NK-92 treated with Interleukin-12 subunit alpha and Interleukin-12 subunit beta, amount 100 ng/mL, for 24 hours (cell line): ENCODE data around the gene KRT25.

Experiments used
- DNase-seq: peaks from one replicate; lab custom pipeline; 2025; lab: John Stamatoyannopoulos, UW

The KRT25 gene, protein sequence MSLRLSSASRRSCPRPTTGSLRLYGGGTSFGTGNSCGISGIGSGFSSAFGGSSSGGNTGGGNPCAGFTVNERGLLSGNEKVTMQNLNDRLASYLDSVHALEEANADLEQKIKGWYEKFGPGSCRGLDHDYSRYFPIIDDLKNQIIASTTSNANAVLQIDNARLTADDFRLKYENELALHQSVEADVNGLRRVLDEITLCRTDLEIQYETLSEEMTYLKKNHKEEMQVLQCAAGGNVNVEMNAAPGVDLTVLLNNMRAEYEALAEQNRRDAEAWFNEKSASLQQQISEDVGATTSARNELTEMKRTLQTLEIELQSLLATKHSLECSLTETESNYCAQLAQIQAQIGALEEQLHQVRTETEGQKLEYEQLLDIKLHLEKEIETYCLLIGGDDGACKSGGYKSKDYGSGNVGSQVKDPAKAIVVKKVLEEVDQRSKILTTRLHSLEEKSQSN

DNA sequence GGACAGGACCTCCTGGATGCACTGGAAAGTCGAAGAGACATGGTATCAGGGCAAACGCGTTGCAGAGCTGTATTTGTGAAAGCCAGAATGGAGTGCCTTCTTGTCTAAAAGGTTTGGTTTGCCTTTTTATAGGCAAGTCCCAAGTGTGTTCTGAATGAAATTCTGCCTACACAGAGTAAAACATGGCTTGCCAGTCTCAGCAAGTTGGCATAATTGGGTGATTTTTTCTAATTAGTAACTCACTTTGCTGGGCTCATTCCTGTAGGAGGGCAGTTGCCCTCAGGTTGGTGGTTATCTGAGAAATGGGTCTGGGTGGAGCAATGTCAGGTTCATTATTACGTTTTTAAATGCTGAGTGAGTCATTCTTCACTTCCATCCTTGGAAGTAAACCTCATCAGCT, at the start of gene KRT25:
KRT25 (minus strand) TSS at position 101 of the 400 bp plus-strand sequence; CDS start at position 41, 60 bp downstream.
- no peak for DNase-seq

DNA sequence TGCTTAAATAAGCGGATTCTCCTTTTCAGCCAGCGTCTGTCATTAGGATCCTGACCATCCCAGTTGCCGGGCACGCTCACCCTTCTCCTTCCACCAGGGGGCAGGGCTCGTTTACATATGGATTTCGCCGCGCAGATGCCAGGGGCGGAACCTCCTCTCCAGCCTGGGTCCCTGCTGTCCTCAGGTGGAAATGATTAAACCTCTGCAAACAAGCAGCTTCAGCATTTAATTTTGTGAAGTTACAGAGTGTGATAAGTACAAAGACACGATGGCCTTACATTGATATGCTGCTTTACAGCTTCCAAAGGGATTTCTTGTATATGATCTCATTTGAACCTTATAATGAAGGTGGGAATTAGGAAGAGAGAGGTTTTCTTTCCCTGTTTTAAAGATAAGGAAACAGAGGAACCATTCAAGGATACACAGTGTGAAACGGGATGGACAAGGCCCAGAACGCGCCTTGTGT, 48.5 kb upstream of the KRT25 start:
- peak; percentile 32 for DNase-seq

DNA sequence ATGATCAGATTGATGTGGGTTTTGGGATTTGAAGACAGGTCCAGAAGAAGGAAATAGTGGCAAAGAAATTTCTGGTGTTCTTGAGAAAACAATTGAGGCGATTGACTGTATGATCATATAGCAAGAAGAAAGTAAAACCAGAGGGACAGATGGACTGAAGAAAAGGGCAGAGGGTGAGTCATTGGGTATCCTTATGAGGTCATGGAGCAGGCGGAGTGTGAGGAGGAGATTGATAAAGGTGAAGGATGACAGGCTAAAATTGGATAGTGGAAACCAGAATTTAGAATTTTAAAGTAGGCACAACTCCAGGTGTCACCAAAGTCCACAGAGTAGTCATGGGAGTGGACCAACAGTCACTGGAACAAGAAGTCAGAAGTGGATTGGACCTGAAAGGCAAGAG, 46.0 kb upstream of the KRT25 start:
- DNase-seq: no peak

DNA sequence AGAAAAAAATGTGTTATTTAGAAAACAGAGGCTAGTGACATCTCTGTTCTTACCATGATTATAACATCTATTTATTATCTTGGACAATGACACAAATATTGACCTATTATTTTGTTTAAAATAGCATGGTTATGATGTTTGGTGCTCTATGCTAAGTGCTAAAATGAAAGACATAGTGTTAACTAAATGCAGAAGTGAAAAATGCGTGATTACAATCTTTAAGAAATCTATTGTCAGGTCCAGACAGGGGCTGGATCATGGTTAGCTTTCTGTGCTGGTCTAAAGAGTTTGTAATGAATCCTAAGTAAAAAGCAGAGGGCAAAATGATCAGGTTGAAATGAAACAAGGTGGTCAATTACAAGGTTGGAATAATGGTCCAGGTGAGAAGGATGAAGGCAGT, 45.2 kb upstream of the KRT25 start:
- no peak for DNase-seq

DNA sequence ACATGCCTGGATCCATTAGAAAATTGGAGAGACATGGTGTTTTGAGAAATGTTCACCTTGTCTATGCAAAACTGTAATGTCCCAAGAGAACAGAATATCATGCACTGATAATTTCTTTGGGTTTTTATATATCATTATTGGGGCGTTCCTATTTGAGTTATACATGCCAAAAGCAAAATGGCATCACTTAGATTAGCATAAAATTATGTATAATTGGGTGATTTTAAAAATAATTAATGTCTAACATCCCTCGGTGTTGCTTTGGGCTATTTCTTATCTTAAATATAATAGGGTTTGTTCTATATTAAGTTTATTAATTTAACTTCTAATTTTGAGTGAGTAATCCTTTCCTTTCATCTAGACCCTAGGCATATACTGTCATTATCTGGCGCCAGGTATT, 44.7 kb upstream of the KRT25 start, which contains the start of gene KRT28:
KRT28 (minus strand) TSS at position 101 of the 400 bp plus-strand sequence; CDS start at position 35, 66 bp downstream.
- DNase-seq: no peak

DNA sequence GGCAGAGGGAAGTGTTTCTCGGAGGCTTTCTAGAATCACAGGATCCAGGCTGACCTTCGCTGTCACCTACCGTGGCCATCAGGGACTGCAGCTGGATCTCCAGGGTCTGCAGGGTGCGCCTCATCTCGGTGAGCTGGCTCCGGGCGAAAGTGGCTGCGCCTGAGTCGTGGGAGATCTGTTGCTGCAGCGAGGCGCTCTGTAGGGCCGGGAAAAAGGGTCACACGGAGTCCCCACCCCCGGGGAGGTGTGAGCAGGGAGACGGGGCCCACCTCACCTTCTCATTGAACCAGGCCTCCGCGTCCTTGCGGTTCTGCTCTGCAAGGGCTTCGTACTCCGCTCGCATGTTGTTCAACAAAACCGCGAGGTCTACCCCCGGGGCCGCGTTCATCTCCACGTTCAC, 41.7 kb upstream of the KRT25 start:
- DNase-seq: no peak

DNA sequence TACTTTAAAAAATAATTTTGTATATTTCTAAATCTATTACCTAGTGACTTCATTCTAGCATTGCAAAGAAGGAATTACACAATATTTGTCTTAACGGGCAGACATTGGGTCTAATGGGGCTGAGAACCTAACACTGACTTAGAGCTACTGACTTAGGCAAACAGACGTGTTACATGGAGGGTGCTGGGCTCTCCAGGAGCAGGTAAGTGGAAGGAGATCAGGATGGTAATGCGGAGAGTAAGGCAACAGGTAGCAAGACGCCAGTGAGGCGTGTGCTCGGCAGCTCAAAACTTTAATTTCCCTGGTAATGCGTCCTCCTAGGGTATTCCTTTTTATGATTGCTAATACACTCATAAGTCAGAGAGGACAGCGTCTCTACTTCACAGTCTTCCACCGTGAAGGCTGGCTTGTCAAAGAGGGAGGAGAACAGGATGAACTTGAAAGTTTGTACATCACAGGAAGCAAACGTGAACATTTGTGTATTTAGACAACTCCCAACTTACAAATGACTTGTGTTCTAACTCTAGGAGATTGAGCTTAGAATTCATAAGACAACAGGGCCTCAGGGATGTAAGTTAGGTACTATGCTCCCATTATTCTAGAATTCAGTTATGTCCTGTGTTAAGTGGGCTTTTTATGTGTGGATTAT, 40.0 kb upstream of the KRT25 start:
- no peak for DNase-seq

DNA sequence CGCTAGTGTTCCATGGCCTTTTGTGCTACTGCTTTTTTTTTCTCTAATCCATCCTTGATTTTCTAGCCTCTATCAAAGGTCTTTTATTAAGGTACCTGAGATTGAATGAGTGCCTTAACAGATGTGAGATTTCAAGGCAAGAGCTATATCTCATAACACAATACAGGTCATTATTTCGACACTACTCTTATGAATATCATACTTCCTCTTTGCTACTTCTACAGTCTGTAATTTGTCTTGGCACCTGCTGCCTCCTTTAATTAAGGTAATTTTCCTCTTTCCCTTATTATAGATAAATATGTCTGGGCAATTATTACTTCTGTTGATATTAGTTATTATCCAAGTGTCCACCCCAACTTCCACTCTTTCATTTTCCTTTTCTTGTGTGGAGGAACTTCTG, 39.3 kb upstream of the KRT25 start:
- no peak for DNase-seq

DNA sequence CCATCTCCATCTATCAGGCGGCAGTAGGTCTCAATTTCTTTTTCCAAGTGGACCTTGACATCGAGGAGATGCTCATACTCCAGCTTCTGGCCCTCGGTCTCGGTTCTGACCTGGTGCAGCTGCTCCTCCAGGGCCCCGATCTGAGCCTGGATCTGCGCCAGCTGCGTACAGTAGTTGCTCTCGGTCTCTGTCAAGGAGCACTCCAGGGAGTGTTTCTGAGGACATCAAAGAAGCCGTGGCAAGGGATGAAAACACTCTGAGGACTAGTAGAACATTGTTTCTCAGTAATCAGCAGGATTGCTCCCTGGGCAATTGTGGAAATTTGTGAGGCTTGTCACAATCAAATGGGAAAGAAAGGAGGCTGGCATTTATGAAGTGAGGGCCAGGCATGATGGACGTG, 38.7 kb upstream of the KRT25 start:
- no peak for DNase-seq

DNA sequence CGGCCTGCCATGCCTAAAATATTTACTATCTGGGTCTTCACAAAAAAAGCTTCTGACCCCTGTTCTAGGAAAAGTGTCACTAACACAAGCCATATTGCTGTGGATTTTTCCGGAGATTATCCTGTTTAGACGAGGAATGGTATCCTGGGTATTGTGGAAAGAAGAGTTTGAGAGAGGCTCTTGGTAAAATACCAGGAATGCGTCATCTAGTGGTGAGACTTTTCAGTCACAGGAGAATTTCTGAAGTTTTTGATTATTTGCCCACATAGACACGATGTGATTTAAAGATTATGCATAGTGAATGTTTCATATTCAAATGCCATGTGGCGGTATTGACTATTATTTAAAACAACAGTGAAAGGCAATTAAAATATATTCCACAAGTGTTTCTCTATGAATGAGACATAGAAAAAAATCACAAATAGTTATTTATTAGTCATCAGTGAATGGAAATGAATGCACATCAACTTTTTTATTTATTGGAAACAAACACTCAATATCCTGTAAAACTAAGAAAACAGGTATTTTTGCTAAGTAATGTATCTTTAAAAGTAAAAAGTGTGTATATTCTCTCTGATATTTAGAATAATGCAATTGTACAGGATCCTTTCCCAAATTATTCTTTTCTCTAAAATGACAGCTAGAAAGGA, 36.8 kb upstream of the KRT25 start:
- no peak for DNase-seq

DNA sequence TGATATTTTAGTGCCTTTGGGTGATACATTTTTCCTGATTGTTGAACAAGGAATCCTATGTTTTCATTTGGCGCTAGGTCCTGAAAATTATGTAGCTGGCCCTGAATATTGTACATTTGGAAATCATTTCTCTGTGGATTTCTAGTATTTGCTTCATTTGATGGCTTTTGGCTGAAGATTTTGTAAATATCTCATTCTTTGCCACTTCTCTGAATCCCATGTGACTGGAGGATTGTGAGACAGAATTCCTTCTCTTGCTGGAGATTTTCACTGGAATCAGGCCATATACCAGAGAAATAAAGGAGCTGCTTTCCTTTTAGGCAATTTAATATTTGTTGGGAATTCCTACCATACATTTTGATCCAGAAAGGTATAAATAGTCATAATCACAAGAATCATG, 36.0 kb upstream of the KRT25 start:
- no peak for DNase-seq

DNA sequence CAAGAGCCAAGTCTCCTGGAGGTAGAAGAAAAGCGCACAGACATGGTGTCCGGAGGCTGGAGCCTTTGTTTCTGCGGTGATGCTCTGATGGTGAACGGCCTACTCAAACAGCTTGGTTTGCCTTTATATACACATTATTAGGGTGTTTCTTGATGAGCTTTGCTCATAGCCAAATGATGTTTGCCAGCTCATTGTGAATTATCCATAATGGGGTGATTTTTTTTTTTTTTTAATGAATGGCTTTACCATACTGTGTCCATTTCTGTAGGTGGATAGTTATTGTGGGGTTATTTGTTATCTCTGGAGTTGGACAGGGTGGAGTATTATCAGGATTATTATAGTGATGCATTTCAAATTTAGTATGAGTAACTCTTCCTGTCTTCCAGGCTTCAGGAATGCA, 27.3 kb upstream of the KRT25 start, which contains the start of gene KRT27:
KRT27 (minus strand) TSS at position 101 of the 400 bp plus-strand sequence; CDS start at position 44, 57 bp downstream.
- no peak for DNase-seq

DNA sequence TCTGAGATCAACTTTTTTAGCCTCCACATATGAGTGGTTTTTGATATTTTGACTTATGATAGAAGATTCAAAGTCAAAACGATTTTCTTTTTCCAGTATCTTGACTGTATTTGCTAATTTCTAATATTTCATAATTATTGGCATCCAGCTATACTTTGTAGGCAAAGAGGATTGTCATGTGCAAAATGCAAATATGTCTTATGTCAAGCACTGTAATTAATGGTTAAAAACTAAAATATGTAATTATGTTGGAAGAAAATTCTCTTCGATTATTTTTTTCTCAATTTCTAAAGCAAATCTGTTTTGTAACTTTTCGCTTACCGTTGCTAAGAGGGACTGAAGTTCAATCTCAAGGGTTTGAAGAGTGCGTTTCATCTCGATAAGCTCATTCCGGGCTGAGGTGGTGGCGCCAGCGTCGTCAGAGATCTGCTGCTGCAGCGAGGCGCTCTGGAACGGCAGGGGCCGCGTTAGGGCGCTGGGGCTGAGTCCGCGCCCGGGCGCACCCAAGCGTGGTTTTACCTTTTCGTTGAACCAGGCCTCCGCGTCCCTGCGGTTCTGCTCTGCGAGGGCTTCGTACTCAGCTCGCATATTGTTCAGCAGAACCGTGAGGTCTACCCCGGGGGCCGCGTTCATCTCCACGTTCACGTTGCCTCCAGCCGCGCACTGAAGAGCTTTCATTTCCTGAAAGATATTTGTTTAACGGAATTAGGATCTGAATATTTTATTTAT, 24.2 kb upstream of the KRT25 start:
- DNase-seq: no peak

DNA sequence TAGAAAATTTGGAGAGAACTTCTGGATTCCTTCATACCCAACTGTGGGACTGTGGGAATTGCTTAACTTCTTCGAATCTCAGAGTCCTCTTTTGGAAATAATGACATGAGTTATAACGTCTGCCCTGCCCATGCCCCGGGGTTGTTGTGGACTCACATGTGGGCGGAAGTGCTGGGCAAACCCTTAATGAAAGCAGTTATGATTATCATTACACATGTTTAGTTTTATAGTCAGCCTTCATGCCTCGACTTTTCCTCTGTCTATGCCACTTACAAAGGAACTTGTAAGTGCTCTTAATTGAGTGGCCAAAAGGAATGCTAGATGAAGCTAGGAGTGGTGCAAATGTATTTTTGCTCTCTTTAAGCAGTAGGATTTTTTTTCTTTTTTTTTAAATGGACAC, 23.3 kb upstream of the KRT25 start:
- no peak for DNase-seq

DNA sequence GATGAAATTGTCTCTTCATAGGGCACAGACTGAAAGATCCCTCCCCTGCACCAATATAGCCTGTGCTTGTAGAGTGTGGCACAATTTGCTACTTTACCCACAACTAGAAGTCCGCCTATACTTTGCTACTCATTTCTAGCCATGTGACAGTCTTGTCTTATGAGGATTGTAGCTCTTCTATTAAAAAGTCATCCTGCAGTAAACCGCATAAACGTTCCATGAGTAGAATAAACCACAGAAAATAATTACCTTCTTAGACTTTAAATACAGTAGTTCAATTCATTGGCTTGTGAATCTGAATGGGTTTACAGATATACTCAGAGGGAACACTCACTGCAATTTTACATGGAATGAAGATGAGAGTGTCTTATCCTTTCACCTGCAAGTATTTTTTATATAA, 22.8 kb upstream of the KRT25 start:
- no peak for DNase-seq

DNA sequence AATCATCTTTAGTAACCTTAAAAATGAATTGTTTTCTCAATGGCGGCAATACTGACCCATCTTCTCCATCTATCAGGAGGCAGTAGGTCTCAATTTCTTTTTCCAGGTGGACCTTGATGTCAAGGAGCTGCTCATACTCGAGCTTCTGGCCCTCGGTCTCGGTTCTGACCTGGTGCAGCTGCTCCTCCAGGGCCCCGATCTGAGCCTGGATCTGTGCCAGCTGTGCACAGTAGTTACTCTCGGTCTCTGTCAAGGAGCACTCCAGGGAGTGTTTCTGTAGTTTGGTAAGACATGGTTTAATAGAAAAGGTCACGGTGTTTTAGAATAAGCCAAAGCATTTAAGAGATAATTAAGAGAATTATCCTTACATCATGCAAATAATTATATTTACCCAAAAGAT, 22.3 kb upstream of the KRT25 start:
- DNase-seq: no peak

DNA sequence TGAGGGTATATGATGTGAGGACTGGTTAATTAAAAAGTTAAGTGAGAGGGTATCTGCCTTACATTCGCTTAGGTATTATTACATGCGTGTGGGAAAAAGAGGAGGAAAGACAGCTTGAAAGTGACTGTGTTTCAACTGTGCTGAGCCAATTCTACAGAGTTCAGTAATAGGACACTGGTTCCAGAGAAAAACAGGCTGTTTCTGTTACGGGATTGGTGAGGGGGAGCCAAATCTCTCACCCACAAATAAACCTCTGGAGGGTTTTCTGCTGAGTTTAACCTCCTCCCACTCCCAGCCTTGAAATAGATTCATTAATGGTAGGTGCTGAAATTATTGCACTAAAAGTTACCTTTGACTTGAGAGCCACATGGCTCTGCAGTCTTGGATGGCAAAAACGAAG, 20.8 kb upstream of the KRT25 start:
- no peak for DNase-seq

DNA sequence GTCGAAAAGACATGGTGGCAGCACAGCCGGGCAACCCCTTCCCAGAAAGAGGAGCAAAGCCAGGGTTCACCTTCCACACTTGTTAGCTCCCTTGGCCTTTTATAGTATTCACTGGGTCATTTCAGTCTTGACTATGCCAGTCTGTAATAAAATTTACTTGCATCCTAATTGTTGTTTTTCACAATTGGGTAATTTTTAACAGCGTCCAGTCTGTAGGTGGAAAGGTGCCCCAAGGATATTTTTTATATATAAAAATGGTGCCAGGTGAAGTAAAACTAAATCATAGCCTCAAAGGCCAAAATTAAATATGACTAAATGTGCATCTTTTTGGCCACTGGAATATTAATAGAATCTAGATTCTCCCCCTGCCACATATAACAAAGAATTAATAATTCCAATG, 17.0 kb upstream of the KRT25 start, which contains the start of gene KRT26:
KRT26 (minus strand) TSS at position 101 of the 400 bp plus-strand sequence; CDS start at position 13, 88 bp downstream.
- DNase-seq: no peak

DNA sequence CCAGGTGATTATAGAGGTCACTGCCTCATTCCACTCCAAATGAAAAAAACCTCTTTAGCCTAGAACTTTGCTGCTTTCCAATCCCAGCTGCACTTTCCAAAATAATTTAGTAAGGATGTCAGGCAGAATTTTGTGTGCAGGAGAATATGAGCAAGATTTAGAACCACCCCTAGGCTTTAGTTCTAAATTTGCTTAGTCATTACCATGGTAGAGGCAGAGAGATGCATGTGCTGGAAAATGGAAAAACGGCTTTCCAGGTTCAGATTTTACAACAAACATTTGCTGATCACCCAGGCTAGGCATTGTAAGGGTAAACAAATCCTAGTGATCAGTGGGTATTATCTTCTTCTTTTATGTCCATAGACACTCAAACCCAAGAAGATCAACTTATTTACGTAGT, 10.5 kb upstream of the KRT25 start:
- no peak for DNase-seq

DNA sequence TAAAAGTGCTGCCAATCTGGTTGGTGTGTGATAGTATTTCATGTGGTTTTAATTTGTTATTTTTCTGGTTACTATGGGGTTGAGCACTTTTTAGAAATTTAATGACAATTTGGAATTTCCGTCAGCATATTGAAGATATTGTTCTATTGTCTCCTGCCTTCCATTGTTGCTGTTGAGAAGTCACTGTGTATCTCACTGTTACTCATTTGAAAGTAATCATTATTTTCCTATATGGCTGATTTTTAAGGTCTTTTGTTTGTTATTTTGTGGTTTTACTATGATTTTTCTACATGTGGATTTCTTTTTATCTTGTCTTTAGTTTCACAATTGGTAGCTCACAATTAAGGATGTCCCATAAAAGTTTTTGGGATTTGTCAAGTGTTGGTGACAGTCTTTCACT, 8.6 kb upstream of the KRT25 start:
- no peak for DNase-seq

DNA sequence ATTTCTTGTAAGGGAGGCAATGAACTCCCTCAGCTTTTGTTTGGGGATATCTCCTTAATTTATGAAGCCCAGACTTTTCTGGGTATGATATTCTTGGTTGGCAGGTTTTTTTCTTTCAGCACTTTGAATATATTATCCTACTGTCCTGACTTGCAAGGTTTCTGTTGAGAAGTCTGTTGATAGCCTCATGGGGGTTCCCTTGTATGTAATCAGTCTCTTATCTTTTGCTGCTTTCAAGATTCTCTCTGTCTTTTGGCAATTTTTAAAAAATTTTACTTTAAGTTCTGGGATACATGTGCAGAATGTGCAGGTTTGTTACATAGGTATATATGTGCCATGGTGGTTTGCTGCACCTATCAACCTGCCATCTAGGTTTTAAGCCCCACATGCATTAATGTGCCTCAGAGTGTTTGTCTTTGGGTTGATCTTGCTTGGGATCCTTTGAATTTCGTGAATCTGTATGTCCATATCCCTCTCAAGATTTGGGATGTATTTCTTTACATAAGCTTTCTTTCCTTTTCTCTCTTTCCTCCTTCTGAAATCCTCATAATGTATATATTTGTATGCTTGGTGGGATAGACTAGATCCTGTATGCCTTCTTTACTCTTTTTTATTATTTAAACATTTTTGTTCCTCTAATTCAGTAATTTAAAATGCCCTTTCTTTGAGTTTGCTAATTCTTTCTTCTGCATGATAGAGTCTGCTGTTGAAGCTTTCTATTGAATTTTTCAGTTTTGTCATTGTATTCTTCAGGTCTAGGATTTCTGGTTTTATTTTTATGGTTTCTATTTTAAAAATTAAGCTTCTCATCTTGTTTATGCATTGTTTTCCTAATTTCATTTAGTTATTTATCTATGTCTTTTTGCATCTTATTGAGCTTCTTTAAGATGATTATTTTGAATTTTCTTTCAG, 5.2 kb upstream of the KRT25 start:
- no peak for DNase-seq
